Measurements from ENCODE around the gene FAAH. TPM values are rescaled to one million over a fixed set of nuclear protein-coding genes. Genes with fewer than 3 reads are reported as not detected.

The FAAH gene
- total RNA-seq, 4 donors from 2014 or later = 10.6 to 40.2 (median 15.8) TPM

- TF ChIP-seq CTCF (IDR thresholded peaks at IDR 0.05) (no peak), POLR2A (IDR thresholded peaks at IDR 0.05) (no peak)
- no peak for DNase-seq
- Histone ChIP-seq H3K27ac (no peak overlapping the region), H3K27me3 (no peaks in the 10 kb centered on the region), H3K4me1 (peaks cover 0 to 4% of the 10 kb centered on the region in 2 donors), H3K4me3 (no peak overlapping the region), H3K36me3 (no peaks in the 10 kb centered on the region), H3K9me3 (no peaks in the 10 kb centered on the region)
- intact Hi-C loops (cut with DNase I; ENCODE audit: low total_unique reads) = no loop called here
These were observed 58.8 kb downstream of the FAAH start for GRCh38 chr1:46452931-46453325.

GRCh38 chr1:46453449-46453848 lies 59.3 kb downstream of the FAAH start:
- no peak for DNase-seq
- no peak overlapping the region for H3K27ac ChIP-seq
- TF ChIP-seq POLR2A (IDR thresholded peaks at IDR 0.05) (no peak), CTCF (IDR thresholded peaks at IDR 0.05) (no peak)
- H3K9me3 ChIP-seq = no peaks in the 10 kb centered on the region
- no peaks in the 10 kb centered on the region for H3K36me3 ChIP-seq
- no peaks in the 10 kb centered on the region for H3K27me3 ChIP-seq
- no peak overlapping the region for H3K4me3 ChIP-seq
- intact Hi-C loops (cut with DNase I; ENCODE audit: low total_unique reads) = no loop called here
- H3K4me1 ChIP-seq = no peaks in the 10 kb centered on the region

- no peak overlapping the region for H3K4me3 ChIP-seq
- DNase-seq = no peak
- H3K27ac ChIP-seq = no peak overlapping the region
- TF ChIP-seq POLR2A (IDR thresholded peaks at IDR 0.05) = no peak
- no peak for TF ChIP-seq CTCF (IDR thresholded peaks at IDR 0.05)
- no peaks in the 10 kb centered on the region for H3K27me3 ChIP-seq
- intact Hi-C loops (cut with DNase I; ENCODE audit: low total_unique reads) = no loop called here
- no peaks in the 10 kb centered on the region for H3K4me1 ChIP-seq
- no peaks in the 10 kb centered on the region for H3K36me3 ChIP-seq
- H3K9me3 ChIP-seq = no peaks in the 10 kb centered on the region
These were observed 61.8 kb downstream of the FAAH start for GRCh38 chr1:46455951-46456350.

- Histone ChIP-seq H3K27me3 (no peaks in the 10 kb centered on the region), H3K36me3 (no peaks in the 10 kb centered on the region), H3K4me3 (no peak overlapping the region), H3K4me1 (no peaks in the 10 kb centered on the region), H3K9me3 (no peaks in the 10 kb centered on the region), H3K27ac (no peak overlapping the region)
- TF ChIP-seq CTCF (IDR thresholded peaks at IDR 0.05) (no peak), POLR2A (IDR thresholded peaks at IDR 0.05) (no peak)
- intact Hi-C loops (cut with DNase I; ENCODE audit: low total_unique reads) = no loop called here
- no peak for DNase-seq
These were observed 62.4 kb downstream of the FAAH start for GRCh38 chr1:46456411-46456963.

- no peak overlapping the region for H3K27ac ChIP-seq
- no peak for TF ChIP-seq POLR2A (IDR thresholded peaks at IDR 0.05)
- TF ChIP-seq CTCF (IDR thresholded peaks at IDR 0.05) = no peak
- H3K4me3 ChIP-seq = no peak overlapping the region
- no peak for DNase-seq
- no peaks in the 10 kb centered on the region for H3K36me3 ChIP-seq
- intact Hi-C loops (cut with DNase I; ENCODE audit: low total_unique reads) = no loop called here
- no peaks in the 10 kb centered on the region for H3K4me1 ChIP-seq
- H3K9me3 ChIP-seq = no peaks in the 10 kb centered on the region
- H3K27me3 ChIP-seq = no peaks in the 10 kb centered on the region
These were observed 63.1 kb downstream of the FAAH start for GRCh38 chr1:46457178-46457577.

All from uterus (tissue), 4 donors.